HCT116 (cell line): ENCODE data around the gene LYRM9. TPM values are rescaled to one million over a fixed set of nuclear protein-coding genes. Genes with fewer than 3 reads are reported as not detected.

ENCODE experiments used
- ATAC-seq: fragments of 200-7000 bp; cut with Tn5 transposase; 2 replicates; pipeline ENCODE4 v1.9.1; 2020; ENCODE audit warnings: mild to moderate bottlenecking, moderate library complexity
- BruUV-seq: library from RNA; stranded (reverse); fragments of 400-500 nt; replicated peaks from 2 replicates; lab custom pipeline; 2021; lab: Mats Ljungman, UMichigan
- CTCF ChIA-PET: fragments of 300-600 bp; sonication (Branson Sonifier 250); formaldehyde crosslinking; loops from one replicate; lab custom pipeline; 2021; ENCODE audit warnings: antibody characterized with exemption; lab: Charles Lee
- POLR2A ChIA-PET: fragments of 300-600, 350-600 bp; sonication (Branson Sonifier 250); formaldehyde crosslinking; loops from one replicate; lab custom pipeline; 2021; ENCODE audit warnings: antibody characterized with exemption; lab: Charles Lee
- RAD21 ChIA-PET, 2 experiments: fragments of 300-600 bp; sonication (Branson Sonifier 250); formaldehyde crosslinking; loops; one replicate each; lab custom pipeline; 2023; ENCODE audit warnings: low total read pairs in 2 of 2; ENCODE audit not compliant: uncharacterized antibody in 2 of 2, unreplicated experiment in 2 of 2, low non-redundant PET in 1 of 2; lab: Charles Lee
- DNase-seq: peaks from one replicate; pipeline ENCODE4 v3.0.0-alpha.2; 2010; ENCODE audit warnings: low read depth, low spot score
- H2AFZ ChIP-seq: fragments of 200-600 bp; shearing (Covaris generic), sonication (generic); 2 replicates; pipeline ENCODE4 v1.6.1; 2017; ENCODE audit warnings: low read depth, mixed run types, mixed read lengths, antibody characterized with exemption, low read length; ENCODE audit not compliant: poor library complexity, severe bottlenecking
- H3K27ac ChIP-seq: 2 replicates; pipeline ENCODE4 v1.5.1; 2012; ENCODE audit warnings: low read depth, low read length
- H3K27me3 ChIP-seq: fragments of 200-600 bp; sonication (generic); 2 replicates; pipeline ENCODE4 v1.6.1; 2016; ENCODE audit warnings: mixed run types, low read length, mixed read lengths; ENCODE audit not compliant: insufficient read depth
- H3K36me3 ChIP-seq, 2 experiments: fragments of 200-500 bp in 1 of 2; fragments of 200-600 bp in 1 of 2; sonication (Bioruptor generic) in 1 of 2; sonication (generic) in 1 of 2; 2 replicates each; pipeline versions ENCODE4 v1.5.1 to v1.6.1; 2014 to 2016; ENCODE audit warnings: low read length in 2 of 2, inconsistent platforms in 1 of 2, mixed read lengths in 1 of 2, mixed run types in 1 of 2; ENCODE audit not compliant: insufficient read depth in 2 of 2, control insufficient read depth in 1 of 2
- H3K4me1 ChIP-seq, 2 experiments: fragments of 200-600 bp in 1 of 2; sonication (generic) in 1 of 2; 2 replicates each; pipeline versions ENCODE4 v1.5.1 to v1.6.1; 2012 to 2017; ENCODE audit warnings: low read length in 2 of 2, inconsistent platforms in 1 of 2, mild to moderate bottlenecking in 1 of 2, mixed read lengths in 1 of 2, mixed run types in 1 of 2, moderate library complexity in 1 of 2; ENCODE audit not compliant: insufficient read depth in 2 of 2, control insufficient read depth in 1 of 2
- H3K4me2 ChIP-seq: fragments of 200-600 bp; sonication (generic); 2 replicates; pipeline ENCODE4 v1.6.1; 2017; ENCODE audit warnings: mixed run types, low read length, mixed read lengths
- H3K4me3 ChIP-seq, 2 experiments: fragments of 200-600 bp in 1 of 2; sonication (generic) in 1 of 2; replicated peaks in 1 of 2; 2 replicates each; pipeline ENCODE4 v1.5.1; 2011 to 2016; ENCODE audit warnings: low read length in 2 of 2, control low read depth in 1 of 2, low read depth in 1 of 2, mild to moderate bottlenecking in 1 of 2, mixed read lengths in 1 of 2, mixed run types in 1 of 2
- H3K79me2 ChIP-seq: fragments of 200-600 bp; sonication (generic); 2 replicates; pipeline ENCODE4 v1.6.1; 2017; ENCODE audit warnings: mild to moderate bottlenecking, mixed run types, low read length, moderate library complexity, mixed read lengths; ENCODE audit not compliant: insufficient read depth
- H3K9ac ChIP-seq: fragments of 200-600 bp; sonication (generic); 2 replicates; pipeline ENCODE4 v1.6.1; 2016; ENCODE audit warnings: low read length, mixed read lengths
- H3K9me2 ChIP-seq: fragments of 200-600 bp; sonication (generic), shearing (Covaris generic); 2 replicates; pipeline ENCODE4 v1.6.1; 2017; ENCODE audit warnings: mixed run types, mild to moderate bottlenecking, moderate library complexity; ENCODE audit not compliant: insufficient read depth
- H3K9me3 ChIP-seq, 2 experiments: fragments of 200-500 bp in 1 of 2; fragments of 200-600 bp in 1 of 2; sonication (Bioruptor generic) in 1 of 2; sonication (generic) in 1 of 2; 2 replicates each; pipeline ENCODE4 v1.6.1; 2014 to 2017; ENCODE audit warnings: low read length in 2 of 2, mixed read lengths in 2 of 2, inconsistent platforms in 1 of 2, low read depth in 1 of 2, mild to moderate bottlenecking in 1 of 2, mixed run types in 1 of 2, moderate library complexity in 1 of 2; ENCODE audit not compliant: control insufficient read depth in 1 of 2, insufficient read depth in 1 of 2
- H4K20me1 ChIP-seq: fragments of 200-600 bp; sonication (generic), shearing (Covaris generic); 2 replicates; pipeline ENCODE4 v1.6.1; 2017; ENCODE audit warnings: mixed run types, mild to moderate bottlenecking, moderate library complexity; ENCODE audit not compliant: insufficient read depth
- CEBPB ChIP-seq: IDR thresholded peaks from 2 replicates; pipeline ENCODE4 v1.6.1; 2012; ENCODE audit warnings: low read depth
- EGR1 ChIP-seq: IDR thresholded peaks from 2 replicates; pipeline ENCODE4 v1.6.1; 2012; ENCODE audit warnings: low read depth
- ELF1 ChIP-seq: IDR thresholded peaks from 2 replicates; pipeline ENCODE4 v1.6.1; 2012; ENCODE audit warnings: low read depth, borderline replicate concordance
- EZH2 ChIP-seq: fragments of 200-600 bp; sonication (generic); IDR thresholded peaks from 2 replicates; pipeline ENCODE4 v1.6.1; 2017; ENCODE audit warnings: antibody characterized with exemption, mixed run types
- EZH2phosphoT487 ChIP-seq: fragments of 200-600 bp; IDR thresholded peaks from 2 replicates; pipeline ENCODE4 v1.6.1; 2018; ENCODE audit warnings: antibody characterized with exemption, borderline replicate concordance
- JUND ChIP-seq: IDR thresholded peaks from 2 replicates; pipeline ENCODE4 v1.6.1; 2012
- POLR2A ChIP-seq: IDR thresholded peaks from 2 replicates; pipeline ENCODE4 v1.7.0; 2011; ENCODE audit warnings: borderline replicate concordance; ENCODE audit not compliant: insufficient read depth, insufficient read length; ENCODE audit errors: extremely low read depth
- POLR2AphosphoS5 ChIP-seq: IDR thresholded peaks from 2 replicates; pipeline ENCODE4 v1.6.1; 2011; ENCODE audit warnings: mild to moderate bottlenecking, low read depth, low read length, moderate library complexity
- RAD21 ChIP-seq: IDR thresholded peaks from 2 replicates; pipeline ENCODE4 v1.6.1; 2012; ENCODE audit warnings: low read depth, mild to moderate bottlenecking
- SIN3A ChIP-seq: IDR thresholded peaks from 2 replicates; pipeline ENCODE4 v1.6.1; 2012; ENCODE audit warnings: low read depth
- SP1 ChIP-seq: IDR thresholded peaks from 2 replicates; pipeline ENCODE4 v1.6.1; 2012; ENCODE audit warnings: low read depth
- SRF ChIP-seq: IDR thresholded peaks from 2 replicates; pipeline ENCODE4 v1.6.1; 2012; ENCODE audit warnings: low read depth
- TCF7L2 ChIP-seq: IDR thresholded peaks from 2 replicates; pipeline ENCODE4 v1.7.0; 2011; ENCODE audit warnings: borderline replicate concordance, inconsistent platforms; ENCODE audit not compliant: insufficient read depth, insufficient read length; ENCODE audit errors: extremely low read depth
- ZFX ChIP-seq: fragments of 450-650 bp; IDR thresholded peaks from 2 replicates; pipeline ENCODE4 v1.6.1; 2017
- ZNF274 ChIP-seq: fragments of 200-500 bp; sonication (Bioruptor generic); IDR thresholded peaks from 2 replicates; pipeline ENCODE4 v1.6.1; 2014; ENCODE audit warnings: mild to moderate bottlenecking, low read depth, low read length, inconsistent platforms
- intact Hi-C: fragments of 100-400 bp; cut with micrococcal nuclease; formaldehyde crosslinking; loops from 2 replicates; pipeline ENCODE4 v1.10.0; 2022
- total RNA-seq: library from RNA; stranded (reverse); gene quantifications from one replicate; pipeline ENCODE4 v1.2.1, GENCODE V29; 2021; ENCODE audit not compliant: unreplicated experiment
- TF ChIP-seq, protein P1 (sequence below): IDR thresholded peaks from 2 replicates; pipeline ENCODE4 v1.6.1; 2012; ENCODE audit warnings: low read depth
- TF ChIP-seq, protein P2 (sequence below), 3 experiments: fragments of 200-600 bp in 1 of 3; sonication (generic) in 1 of 3; IDR thresholded peaks in 2 of 3; conservative IDR thresholded peaks in 1 of 3; 2 replicates each; pipeline ENCODE4 v1.5.1; 2012 to 2017; ENCODE audit warnings: low read depth in 2 of 3, low read length in 2 of 3, antibody characterized with exemption in 1 of 3, borderline replicate concordance in 1 of 3, control low read depth in 1 of 3, mild to moderate bottlenecking in 1 of 3, mixed read lengths in 1 of 3, mixed run types in 1 of 3, moderate library complexity in 1 of 3; ENCODE audit not compliant: insufficient read depth in 1 of 3
- TF ChIP-seq, protein P3 (sequence below): IDR thresholded peaks from 2 replicates; pipeline ENCODE4 v1.6.1; 2012
- TF ChIP-seq, protein P4 (sequence below): IDR thresholded peaks from 2 replicates; pipeline ENCODE4 v1.6.1; 2011; ENCODE audit warnings: mild to moderate bottlenecking, low read length, moderate library complexity; ENCODE audit not compliant: insufficient replicate concordance; ENCODE audit errors: extremely low read depth

Gene LYRM9
- total RNA-seq, 1 experiment from 2014 or later: 4.8 TPM

DNA sequence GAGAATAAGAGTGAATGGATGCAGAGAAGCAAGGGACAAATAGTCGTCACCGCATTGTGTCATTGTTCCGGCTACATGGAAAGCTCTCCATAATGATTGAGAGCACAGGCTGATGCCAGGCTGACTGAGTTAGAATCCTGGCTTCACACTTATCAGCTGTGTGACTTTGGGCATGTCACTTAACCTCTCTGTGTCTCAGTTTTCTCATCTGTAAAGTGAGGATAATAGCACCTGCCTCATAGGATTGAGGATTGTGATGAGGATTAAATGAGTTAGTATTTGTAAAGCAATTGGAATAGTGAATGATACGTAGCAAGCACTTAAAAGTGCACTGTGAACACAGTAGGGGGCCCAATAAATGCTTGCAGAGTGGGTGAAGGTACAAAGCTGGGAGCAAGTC lies 45.7 kb upstream of the LYRM9 start (continued):
- TF ChIP-seq TCF7L2: no peak

DNA sequence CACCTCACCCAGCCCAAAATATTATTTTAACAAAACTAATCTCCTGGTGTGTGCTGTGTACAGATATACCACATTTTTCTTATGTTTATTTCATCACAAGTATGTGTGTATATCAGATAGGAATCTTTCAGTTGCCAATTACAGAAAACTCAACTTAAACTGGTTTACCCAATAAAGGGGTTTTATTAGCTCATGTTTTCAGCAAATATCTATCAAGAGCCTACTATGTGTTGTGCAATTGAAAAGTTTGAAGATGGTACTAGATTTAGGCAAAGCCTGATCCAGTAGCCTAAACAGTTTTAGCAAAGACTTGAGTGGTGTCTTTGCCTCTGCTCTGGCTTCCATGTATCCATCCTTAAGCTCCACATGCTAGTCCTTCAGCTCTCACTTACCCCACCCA lies 45.1 kb upstream of the LYRM9 start:
- intact Hi-C loops: no loop called here
- no TSS peak for BruUV-seq
- DNase-seq: no peak
- POLR2A ChIA-PET: no interaction called here
- H3K9ac ChIP-seq: no peak overlapping the region
- ATAC-seq: no peak
- no peaks in the 10 kb centered on the region for H3K9me2 ChIP-seq
- no peak overlapping the region for H2AFZ ChIP-seq
- TF ChIP-seq SP1: no peak
- TF ChIP-seq CEBPB: no peak
- TF ChIP-seq SRF: no peak
- no peak for TF ChIP-seq ZNF274
- no peak for TF ChIP-seq RAD21
- TF ChIP-seq, protein P1, sequence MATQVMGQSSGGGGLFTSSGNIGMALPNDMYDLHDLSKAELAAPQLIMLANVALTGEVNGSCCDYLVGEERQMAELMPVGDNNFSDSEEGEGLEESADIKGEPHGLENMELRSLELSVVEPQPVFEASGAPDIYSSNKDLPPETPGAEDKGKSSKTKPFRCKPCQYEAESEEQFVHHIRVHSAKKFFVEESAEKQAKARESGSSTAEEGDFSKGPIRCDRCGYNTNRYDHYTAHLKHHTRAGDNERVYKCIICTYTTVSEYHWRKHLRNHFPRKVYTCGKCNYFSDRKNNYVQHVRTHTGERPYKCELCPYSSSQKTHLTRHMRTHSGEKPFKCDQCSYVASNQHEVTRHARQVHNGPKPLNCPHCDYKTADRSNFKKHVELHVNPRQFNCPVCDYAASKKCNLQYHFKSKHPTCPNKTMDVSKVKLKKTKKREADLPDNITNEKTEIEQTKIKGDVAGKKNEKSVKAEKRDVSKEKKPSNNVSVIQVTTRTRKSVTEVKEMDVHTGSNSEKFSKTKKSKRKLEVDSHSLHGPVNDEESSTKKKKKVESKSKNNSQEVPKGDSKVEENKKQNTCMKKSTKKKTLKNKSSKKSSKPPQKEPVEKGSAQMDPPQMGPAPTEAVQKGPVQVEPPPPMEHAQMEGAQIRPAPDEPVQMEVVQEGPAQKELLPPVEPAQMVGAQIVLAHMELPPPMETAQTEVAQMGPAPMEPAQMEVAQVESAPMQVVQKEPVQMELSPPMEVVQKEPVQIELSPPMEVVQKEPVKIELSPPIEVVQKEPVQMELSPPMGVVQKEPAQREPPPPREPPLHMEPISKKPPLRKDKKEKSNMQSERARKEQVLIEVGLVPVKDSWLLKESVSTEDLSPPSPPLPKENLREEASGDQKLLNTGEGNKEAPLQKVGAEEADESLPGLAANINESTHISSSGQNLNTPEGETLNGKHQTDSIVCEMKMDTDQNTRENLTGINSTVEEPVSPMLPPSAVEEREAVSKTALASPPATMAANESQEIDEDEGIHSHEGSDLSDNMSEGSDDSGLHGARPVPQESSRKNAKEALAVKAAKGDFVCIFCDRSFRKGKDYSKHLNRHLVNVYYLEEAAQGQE: no peak
- no peak for TF ChIP-seq JUND
- no peak for TF ChIP-seq SIN3A
- no peak for TF ChIP-seq POLR2AphosphoS5
- no peak for TF ChIP-seq POLR2A
- TF ChIP-seq EZH2phosphoT487: no peak
- no peak for TF ChIP-seq TCF7L2
- no peak for TF ChIP-seq ELF1
- TF ChIP-seq, protein P2, sequence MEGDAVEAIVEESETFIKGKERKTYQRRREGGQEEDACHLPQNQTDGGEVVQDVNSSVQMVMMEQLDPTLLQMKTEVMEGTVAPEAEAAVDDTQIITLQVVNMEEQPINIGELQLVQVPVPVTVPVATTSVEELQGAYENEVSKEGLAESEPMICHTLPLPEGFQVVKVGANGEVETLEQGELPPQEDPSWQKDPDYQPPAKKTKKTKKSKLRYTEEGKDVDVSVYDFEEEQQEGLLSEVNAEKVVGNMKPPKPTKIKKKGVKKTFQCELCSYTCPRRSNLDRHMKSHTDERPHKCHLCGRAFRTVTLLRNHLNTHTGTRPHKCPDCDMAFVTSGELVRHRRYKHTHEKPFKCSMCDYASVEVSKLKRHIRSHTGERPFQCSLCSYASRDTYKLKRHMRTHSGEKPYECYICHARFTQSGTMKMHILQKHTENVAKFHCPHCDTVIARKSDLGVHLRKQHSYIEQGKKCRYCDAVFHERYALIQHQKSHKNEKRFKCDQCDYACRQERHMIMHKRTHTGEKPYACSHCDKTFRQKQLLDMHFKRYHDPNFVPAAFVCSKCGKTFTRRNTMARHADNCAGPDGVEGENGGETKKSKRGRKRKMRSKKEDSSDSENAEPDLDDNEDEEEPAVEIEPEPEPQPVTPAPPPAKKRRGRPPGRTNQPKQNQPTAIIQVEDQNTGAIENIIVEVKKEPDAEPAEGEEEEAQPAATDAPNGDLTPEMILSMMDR (IDR thresholded peaks at IDR 0.05 in 2 of 3, conservative IDR thresholded peaks at IDR 0.05 in 1 of 3; ENCODE audit: borderline replicate concordance in 1 of 3, insufficient read depth in 1 of 3, low read depth in 2 of 3, low read length in 2 of 3): no peak
- TF ChIP-seq, protein P3, sequence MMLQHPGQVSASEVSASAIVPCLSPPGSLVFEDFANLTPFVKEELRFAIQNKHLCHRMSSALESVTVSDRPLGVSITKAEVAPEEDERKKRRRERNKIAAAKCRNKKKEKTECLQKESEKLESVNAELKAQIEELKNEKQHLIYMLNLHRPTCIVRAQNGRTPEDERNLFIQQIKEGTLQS: no peak
- TF ChIP-seq, protein P4, sequence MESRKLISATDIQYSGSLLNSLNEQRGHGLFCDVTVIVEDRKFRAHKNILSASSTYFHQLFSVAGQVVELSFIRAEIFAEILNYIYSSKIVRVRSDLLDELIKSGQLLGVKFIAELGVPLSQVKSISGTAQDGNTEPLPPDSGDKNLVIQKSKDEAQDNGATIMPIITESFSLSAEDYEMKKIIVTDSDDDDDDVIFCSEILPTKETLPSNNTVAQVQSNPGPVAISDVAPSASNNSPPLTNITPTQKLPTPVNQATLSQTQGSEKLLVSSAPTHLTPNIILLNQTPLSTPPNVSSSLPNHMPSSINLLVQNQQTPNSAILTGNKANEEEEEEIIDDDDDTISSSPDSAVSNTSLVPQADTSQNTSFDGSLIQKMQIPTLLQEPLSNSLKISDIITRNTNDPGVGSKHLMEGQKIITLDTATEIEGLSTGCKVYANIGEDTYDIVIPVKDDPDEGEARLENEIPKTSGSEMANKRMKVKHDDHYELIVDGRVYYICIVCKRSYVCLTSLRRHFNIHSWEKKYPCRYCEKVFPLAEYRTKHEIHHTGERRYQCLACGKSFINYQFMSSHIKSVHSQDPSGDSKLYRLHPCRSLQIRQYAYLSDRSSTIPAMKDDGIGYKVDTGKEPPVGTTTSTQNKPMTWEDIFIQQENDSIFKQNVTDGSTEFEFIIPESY: no peak
- TF ChIP-seq ZFX: no peak
- no peak for TF ChIP-seq EGR1
- no peak for TF ChIP-seq EZH2
- CTCF ChIA-PET: no interaction called here
- H3K4me2 ChIP-seq: no peak overlapping the region
- RAD21 ChIA-PET: no interaction called here
- H3K9me3 ChIP-seq: no peaks in the 10 kb centered on the region; a peak in 1 of 4 replicates
- H3K4me3 ChIP-seq: no peak overlapping the region
- H3K79me2 ChIP-seq: no peaks in the 10 kb centered on the region
- H3K36me3 ChIP-seq: no peaks in the 10 kb centered on the region
- H3K27me3 ChIP-seq: peaks cover 16% of the 10 kb centered on the region
- H3K4me1 ChIP-seq: no peaks in the 10 kb centered on the region
- H3K27ac ChIP-seq: no peak overlapping the region
- no peaks in the 10 kb centered on the region for H4K20me1 ChIP-seq
